ENCODE data around the gene PRPF40A. TPM values are rescaled to one million over a fixed set of nuclear protein-coding genes. Genes with fewer than 3 reads are reported as not detected.

The PRPF40A gene
- polyA plus RNA-seq, 3 donors = 56.0 to 95.4 (median 66.6) TPM

DNA sequence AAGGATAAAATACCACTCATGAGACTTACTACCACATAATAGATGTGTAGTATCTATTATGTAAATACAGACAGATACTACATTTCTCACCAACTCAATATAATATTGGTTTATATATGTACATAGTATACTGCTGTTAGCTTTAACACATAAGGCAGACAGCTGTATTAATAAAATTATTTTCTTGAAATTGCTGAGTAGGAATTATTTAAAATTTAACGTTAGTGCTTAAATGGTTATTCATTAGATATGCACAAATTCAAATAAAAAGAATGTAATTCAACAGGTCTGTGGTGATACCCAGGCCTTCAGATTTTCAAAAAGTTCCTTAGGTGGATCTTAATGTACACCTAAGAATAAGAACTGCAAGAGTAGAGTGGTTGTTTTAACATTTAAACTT, 59.0 kb downstream of the PRPF40A start:
- no CpG with 5 or more reads among the region's 1 CpG for WGBS (ENCODE audit: insufficient coverage)
- no peaks in the 10 kb centered on the region for H3K27me3 Mint-ChIP-seq (ENCODE audit: low read depth in 3 of 3)
- Histone ChIP-seq H3K36me3 (replicated peaks in 1 of 2; ENCODE audit: control insufficient read depth in 1 of 2, insufficient read depth in 2 of 2, low read length in 2 of 2) (peaks cover 89 to 100% of the 10 kb centered on the region in 2 donors), H3K27ac (ENCODE audit: low read depth in 1 of 2, low read length in 2 of 2) (no peak overlapping the region), H3K4me1 (ENCODE audit: control insufficient read depth in 1 of 2, insufficient read depth in 2 of 2, low read length in 2 of 2) (no peaks in the 10 kb centered on the region), H3K9ac (ENCODE audit: insufficient read depth, low read length, poor library complexity, severe bottlenecking) (no peak overlapping the region), H2AFZ (ENCODE audit: insufficient read depth, low read depth, low read length, poor library complexity, severe bottlenecking) (no peak overlapping the region), H4K20me1 (ENCODE audit: insufficient read depth, low read length) (peaks cover 3% of the 10 kb centered on the region), H3K79me2 (ENCODE audit: insufficient read depth, low read length) (no peaks in the 10 kb centered on the region), H3K27me3 (ENCODE audit: control insufficient read depth in 2 of 2, insufficient read depth in 2 of 2, low read length in 2 of 2) (no peaks in the 10 kb centered on the region), H3K9me3 (replicated peaks in 1 of 2; ENCODE audit: control insufficient read depth in 1 of 2, insufficient read depth in 1 of 2, low read length in 2 of 2) (no peaks in the 10 kb centered on the region), H3K4me3 (replicated peaks in 1 of 3; ENCODE audit: low read depth in 2 of 3, low read length in 3 of 3) (no peak overlapping the region), H3K4me2 (replicated peaks; ENCODE audit: extremely low read depth, low read length, poor library complexity, severe bottlenecking) (no peak overlapping the region)
- DNase-seq = no peak
- no peak overlapping the region for H3K4me3 Mint-ChIP-seq
- no peaks in the 10 kb centered on the region for H3K9me3 Mint-ChIP-seq
- intact Hi-C loops (cut with micrococcal nuclease) = no loop called here
- TF ChIP-seq, protein P1, sequence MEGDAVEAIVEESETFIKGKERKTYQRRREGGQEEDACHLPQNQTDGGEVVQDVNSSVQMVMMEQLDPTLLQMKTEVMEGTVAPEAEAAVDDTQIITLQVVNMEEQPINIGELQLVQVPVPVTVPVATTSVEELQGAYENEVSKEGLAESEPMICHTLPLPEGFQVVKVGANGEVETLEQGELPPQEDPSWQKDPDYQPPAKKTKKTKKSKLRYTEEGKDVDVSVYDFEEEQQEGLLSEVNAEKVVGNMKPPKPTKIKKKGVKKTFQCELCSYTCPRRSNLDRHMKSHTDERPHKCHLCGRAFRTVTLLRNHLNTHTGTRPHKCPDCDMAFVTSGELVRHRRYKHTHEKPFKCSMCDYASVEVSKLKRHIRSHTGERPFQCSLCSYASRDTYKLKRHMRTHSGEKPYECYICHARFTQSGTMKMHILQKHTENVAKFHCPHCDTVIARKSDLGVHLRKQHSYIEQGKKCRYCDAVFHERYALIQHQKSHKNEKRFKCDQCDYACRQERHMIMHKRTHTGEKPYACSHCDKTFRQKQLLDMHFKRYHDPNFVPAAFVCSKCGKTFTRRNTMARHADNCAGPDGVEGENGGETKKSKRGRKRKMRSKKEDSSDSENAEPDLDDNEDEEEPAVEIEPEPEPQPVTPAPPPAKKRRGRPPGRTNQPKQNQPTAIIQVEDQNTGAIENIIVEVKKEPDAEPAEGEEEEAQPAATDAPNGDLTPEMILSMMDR (IDR thresholded peaks at IDR 0.05) = no peak
- no peak overlapping the region for H3K27ac Mint-ChIP-seq
- no peaks in the 10 kb centered on the region for H3K4me1 Mint-ChIP-seq
- peaks cover 77 to 94% of the 10 kb centered on the region in 2 donors for H3K36me3 Mint-ChIP-seq

DNA sequence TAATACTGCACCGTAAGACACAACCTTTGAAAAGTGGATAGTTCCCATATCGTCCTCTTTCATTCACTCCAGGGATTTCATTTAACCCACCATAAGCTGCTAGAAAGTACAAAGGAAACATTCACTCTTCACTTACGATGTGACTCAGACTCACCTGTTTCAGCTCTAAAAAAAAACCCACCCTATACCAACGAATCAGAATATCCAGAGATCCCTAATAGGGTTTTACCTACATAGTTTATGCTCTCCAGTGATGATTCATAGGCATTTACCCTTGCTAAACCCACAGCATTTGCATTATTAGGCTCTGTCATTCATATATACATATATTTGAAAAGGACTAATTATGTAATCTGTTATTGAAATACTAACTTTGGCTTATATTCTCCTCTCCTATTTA, 60.2 kb downstream of the PRPF40A start:
- Mint-ChIP-seq H3K4me1 (no peaks in the 10 kb centered on the region), H3K9me3 (no peaks in the 10 kb centered on the region), H3K4me3 (no peak overlapping the region), H3K27me3 (ENCODE audit: low read depth in 3 of 3) (no peaks in the 10 kb centered on the region), H3K36me3 (peaks cover 77 to 89% of the 10 kb centered on the region in 2 donors), H3K27ac (no peak overlapping the region)
- no peak for DNase-seq
- Histone ChIP-seq H3K4me1 (ENCODE audit: control insufficient read depth in 1 of 2, insufficient read depth in 2 of 2, low read length in 2 of 2) (no peaks in the 10 kb centered on the region), H3K27me3 (ENCODE audit: control insufficient read depth in 2 of 2, insufficient read depth in 2 of 2, low read length in 2 of 2) (no peaks in the 10 kb centered on the region), H4K20me1 (ENCODE audit: insufficient read depth, low read length) (peaks cover 3% of the 10 kb centered on the region), H3K9me3 (replicated peaks in 1 of 2; ENCODE audit: control insufficient read depth in 1 of 2, insufficient read depth in 1 of 2, low read length in 2 of 2) (no peaks in the 10 kb centered on the region), H3K79me2 (ENCODE audit: insufficient read depth, low read length) (no peaks in the 10 kb centered on the region), H2AFZ (ENCODE audit: insufficient read depth, low read depth, low read length, poor library complexity, severe bottlenecking) (no peak overlapping the region), H3K36me3 (replicated peaks in 1 of 2; ENCODE audit: control insufficient read depth in 1 of 2, insufficient read depth in 2 of 2, low read length in 2 of 2) (peaks cover 84 to 99% of the 10 kb centered on the region in 2 donors), H3K9ac (ENCODE audit: insufficient read depth, low read length, poor library complexity, severe bottlenecking) (no peak overlapping the region), H3K4me3 (replicated peaks in 1 of 3; ENCODE audit: low read depth in 2 of 3, low read length in 3 of 3) (no peak overlapping the region), H3K4me2 (replicated peaks; ENCODE audit: extremely low read depth, low read length, poor library complexity, severe bottlenecking) (no peak overlapping the region), H3K27ac (ENCODE audit: low read depth in 1 of 2, low read length in 2 of 2) (no peak overlapping the region)
- intact Hi-C loops (cut with micrococcal nuclease) = no loop called here
- TF ChIP-seq, protein P1 (IDR thresholded peaks at IDR 0.05) = no peak
- 100% methylated on average over 3 of the region's 4 CpGs for WGBS (ENCODE audit: insufficient coverage)
